Stimulated activated naive CD4-positive, alpha-beta T cell (primary cell): ENCODE results near the gene HNRNPAB.
"Not testable (repeated sequence)": the region's sequence is repeated elsewhere in the genome, so short reads cannot be mapped to it uniquely, and the experiment has no call there.

Source experiments
- DNase-seq, 6 experiments: peaks; one replicate each; lab custom pipeline; 2025; lab: John Stamatoyannopoulos, UW

The HNRNPAB gene

DNA sequence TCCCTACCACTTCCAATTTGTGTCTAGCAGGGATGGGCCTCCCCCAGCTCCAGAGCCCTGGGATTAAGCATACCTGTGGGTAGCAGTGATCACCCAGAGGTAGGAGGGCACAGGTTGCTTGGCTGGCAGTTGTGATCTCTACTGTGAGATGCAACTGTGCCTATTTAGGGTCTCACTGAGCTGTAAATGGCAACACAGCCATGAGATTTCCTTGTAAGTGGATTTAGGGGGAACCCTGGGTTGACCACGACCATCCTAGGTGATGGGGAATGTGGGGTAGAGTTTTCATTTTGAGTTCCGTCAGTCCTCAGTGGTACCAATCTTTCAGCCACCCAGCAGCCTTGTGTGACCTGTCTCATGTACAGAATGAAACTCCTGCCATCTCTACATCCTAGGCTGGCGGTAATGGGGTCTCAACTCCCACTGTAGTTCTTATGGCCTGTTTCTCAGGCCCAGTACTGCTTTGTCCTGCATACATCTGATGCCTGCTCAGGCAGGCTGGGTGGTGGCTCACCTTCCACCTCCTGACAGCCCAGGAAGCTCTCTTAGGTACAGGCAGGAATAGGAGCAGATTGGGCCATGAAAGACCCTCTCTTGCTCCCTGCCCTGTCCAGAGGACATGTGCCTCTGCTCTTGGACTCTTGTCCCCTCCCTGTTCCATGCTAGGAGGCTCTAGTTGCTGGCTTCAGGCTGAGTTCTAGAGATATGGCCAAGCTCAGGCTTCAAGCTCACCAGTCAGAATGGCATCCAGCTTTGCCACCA is 8.1 kb downstream of the HNRNPAB start:
- no peak for DNase-seq

DNA sequence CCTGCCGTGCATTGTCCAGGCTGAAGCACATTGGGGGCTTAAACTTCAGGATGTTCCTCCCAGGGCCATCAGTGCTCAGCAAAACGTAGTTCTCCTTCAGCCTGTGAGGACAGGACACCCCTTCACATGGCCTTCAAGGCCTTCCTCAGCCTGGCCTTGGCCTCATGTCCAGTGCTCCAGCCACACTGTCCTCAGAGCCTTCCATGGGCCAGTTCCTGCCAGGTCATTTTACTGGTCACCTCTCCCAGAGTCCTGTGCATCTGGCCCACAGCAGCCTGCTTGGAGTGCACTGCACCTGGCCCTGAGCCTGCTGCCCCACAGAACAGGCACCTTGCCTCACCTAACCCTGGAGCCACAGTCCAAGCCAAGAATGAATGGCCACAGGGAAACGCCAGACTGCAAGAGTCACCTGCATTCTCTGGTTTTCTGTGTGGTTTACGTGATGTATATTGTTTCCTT is 8.7 kb downstream of the HNRNPAB start:
- DNase-seq: no peak

DNA sequence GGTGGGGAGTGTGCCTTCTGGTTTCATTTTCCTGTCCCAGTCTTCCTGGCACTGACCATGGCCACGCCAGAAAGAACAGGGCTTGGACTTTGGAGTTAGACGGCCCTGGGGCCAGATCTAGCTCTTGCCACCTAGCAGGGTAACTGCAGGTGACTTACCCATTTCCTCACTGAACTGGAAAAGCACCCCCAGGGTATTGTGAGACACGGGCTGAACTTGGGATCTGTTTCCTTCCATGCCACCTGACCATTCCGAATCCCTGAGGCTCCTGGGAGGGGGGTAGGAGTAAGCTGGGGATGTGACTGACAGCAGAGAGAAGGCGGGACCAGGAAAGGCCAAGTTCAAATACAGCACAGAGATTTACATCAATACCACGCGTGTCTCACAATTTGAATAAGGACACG is 9.4 kb downstream of the HNRNPAB start:
- no peak for DNase-seq

DNA sequence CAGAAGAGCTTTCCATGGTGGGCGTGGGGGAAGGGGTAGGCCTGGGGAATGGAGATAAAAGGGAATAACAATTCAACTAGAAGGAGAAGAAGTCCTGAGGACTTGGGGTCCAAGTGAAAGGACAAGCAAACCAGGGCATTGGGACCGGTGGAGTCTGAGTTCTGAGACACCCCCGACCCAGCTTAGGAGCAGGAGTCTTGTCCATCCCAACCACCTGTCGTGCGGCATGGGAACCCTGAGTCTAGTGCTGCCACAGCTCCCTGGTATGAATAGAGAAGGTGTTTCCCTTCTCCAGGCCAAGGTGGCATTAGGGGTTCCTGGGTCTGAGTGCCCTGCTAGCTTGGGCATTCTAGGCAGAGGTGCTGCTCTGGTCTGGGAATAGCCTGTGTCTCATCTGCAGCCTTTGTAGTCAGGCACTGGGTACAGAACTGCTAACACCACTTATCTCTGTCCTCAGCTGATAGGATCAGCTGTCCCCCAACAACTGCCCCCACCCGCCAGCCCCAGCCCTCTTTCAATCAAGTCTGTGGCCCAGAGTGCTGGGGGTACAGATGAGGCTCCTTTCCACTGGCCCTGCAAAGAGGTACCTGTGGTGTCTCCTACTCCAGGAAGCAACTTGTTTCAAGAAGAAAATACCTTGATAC is 9.9 kb downstream of the HNRNPAB start:
- no peak for DNase-seq

DNA sequence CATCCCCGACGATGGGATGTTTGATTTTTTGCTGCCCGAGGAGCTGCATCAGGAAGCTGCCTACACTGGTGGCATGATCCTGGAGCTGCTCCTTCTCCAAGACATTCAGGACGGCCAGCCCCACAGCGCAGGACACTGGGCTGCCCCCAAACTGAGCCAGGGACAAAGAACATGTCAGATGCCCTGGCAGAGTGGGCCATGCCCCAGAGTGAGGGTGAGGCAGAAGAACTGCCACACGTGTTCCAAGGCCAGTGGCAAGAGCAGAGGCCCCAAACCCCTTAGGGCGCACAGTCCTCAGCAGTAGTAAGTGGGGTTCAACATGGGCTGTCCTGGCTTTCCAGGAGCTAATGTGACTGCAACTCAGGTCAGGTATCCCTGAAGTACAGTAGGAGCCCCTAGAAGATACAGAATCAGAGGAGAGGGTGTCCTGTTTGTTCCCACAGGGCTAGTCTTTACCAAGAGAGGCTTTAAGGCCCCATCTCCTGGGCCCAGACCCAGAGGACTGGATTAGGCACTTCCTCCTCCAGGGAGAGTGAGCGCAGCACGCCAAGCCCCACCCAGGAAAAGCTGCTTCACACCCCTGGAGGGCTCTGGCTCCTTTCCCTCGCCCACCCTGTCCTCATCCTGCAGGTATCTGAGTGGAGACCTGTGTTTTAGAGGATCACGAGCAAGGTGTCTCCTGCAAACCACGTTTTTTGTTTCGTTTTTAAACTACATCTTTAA is 11.1 kb downstream of the HNRNPAB start:
- no peak for DNase-seq

DNA sequence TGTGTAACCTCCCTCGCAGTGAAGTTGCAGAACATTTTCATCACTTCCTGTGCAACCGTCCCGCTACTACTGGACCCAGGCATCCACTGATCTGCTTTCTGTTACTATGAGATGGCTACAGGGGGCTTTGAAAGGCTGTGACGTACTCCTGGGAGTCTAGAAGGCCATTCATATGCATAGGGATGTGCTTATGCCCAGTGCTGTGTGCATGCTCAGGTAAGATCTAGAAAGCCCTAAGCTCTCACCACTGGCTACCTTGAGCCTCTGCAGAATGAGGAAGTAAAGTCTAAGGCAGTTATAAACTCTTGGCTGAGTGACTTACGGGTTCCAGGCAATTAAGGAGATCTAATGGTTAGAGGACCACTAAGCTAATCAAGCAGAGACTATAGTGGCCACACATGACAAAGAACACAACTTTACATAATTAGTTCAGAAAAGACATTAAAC is 11.8 kb downstream of the HNRNPAB start:
- no peak for DNase-seq

DNA sequence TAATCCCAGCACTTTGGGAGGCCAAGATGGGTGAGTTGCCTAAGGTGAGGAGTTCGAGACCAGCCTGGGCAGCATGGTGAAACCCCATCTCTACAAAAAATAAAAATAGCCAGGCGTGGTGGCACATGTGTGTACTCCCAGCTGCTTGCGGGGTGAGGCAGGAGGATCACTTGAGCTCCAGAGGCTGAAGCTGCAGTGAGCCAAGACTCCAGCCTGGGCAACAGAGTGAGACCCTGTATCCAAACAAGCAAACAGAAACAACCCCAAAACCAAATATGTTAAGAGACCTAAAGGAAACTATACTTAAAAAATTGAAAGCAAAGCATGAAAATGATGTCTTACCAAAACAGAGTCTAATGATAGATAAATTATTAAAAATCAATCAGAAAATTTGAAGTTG is 12.4 kb downstream of the HNRNPAB start:
- no peak for DNase-seq

DNA sequence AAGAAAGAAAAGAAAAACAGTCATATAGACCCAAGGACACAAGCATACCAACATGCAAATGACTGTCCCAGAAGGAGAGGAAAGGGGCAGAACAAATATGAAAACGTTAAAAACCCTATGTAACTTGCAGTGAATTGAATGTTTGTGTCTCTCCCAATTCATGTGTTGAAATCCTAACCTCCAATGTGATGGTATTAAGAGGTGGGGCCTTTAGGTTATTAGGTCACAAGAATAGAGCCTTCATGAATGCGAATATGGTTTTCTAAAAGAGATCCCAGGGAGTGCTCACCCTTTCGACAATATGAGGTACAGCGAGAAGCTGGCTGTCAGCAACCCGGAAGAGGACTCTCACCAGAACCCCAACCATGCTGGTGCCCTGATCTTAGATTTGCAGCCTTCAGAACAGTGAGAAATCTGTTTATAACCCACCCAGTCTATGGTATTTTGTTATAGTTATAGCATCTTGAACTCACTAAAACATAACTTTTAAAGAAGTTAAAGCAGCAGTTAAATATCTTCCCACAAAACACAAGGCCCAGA is 14.0 kb downstream of the HNRNPAB start:
- no peak for DNase-seq

DNA sequence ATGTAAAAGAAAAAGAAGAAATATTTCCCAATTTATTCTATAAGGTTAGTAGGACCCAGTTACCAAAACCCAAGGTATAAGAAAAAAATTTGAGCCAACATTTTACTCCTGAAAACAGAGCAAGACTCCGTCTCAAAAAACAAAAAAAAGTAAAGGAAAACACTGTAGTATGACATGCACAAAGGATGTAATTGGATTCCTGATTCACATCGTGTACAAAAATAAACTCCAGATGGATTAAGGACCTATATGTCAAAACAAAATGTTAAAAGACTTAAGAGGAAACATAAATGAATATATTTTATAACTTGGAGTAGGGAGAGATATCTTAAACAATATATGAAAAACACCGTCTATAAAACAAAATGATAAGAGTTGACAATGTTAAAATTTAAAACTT is 14.5 kb downstream of the HNRNPAB start:
- no peak for DNase-seq

DNA sequence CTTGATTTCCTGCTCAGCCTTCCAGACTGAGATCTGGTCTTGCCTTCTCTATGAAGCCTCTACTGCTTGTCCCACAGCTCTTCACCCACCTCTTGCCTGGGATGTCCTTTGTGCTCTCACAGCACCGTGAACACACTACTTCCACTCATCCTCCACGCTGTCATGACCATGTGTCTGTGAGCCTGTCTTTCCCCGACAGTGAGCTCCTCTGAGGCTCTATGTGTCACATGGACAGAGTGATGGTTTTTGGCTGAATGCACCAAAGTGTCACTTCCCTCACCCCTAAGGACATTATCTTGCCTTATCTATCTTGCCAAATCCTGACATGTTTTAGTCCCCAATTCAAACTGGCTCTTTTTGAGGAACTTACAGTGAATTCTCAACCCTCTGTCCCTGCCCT is 16.9 kb downstream of the HNRNPAB start:
- DNase-seq: no peak

DNA sequence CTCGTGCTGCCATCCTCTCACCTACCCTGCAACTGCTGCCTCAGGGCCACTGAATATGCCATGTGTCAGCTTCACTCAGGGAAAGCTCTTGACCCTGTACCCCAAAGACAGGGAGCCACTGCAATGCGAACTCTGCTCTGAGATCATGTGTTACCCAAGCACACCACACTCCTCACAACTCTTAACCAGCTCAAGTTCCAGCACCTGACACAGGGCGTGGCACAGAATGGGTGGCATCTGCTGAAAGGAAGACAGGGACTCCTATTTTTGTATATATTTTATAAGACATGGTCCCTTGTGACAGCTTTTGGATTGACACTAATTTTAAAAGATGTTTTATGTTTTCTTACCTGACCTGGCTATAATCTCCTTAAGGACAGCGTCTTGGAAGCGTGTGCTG is 17.5 kb downstream of the HNRNPAB start:
- DNase-seq: no peak

DNA sequence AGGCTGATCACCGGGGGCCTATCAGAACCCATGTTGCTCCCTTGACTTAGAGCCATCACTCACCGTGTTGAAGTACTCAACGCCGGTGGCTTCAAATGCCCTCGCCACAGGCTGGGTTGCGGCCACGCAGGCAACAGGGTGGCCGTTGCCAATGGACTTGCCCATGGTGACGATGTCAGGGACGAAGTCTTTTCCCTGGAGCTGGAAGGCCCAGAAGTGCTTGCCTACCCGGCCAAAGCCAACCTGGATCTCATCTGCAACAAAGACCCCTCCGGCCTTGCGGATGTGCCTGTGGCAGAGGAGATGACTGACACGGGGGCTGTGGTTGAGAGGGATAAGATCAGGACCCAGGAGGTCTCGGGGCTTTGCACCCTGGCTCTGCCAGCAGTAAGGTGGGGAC is 18.0 kb downstream of the HNRNPAB start:
- DNase-seq: no peak

DNA sequence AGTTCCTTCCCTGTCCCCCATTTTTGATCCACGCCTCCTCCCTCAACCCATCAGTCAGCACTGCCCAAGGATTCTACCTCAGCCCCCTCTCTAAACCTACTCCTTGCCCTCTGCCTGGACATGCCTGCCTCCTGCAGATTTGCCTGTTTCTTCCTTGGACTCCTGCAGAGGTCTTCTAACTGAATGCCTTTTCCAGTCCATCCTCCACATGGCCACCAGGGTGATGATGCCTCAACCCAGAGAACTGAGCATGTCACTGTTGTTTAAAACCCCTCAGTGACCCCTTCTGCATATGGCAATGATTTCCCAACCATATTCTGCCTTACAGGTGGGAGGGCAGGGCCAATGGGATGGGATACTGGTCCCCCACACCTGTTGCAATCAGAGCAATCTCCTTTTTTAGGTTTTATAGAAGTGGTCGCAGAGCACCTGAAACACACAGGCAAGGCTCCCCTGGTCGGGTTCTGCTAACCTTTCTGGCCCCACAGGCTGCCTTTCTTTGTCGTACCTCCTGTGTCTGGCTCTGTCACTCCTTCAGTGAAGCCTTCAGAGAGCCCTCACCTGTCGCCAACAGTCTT is 19.0 kb downstream of the HNRNPAB start:
- DNase-seq: no peak

DNA sequence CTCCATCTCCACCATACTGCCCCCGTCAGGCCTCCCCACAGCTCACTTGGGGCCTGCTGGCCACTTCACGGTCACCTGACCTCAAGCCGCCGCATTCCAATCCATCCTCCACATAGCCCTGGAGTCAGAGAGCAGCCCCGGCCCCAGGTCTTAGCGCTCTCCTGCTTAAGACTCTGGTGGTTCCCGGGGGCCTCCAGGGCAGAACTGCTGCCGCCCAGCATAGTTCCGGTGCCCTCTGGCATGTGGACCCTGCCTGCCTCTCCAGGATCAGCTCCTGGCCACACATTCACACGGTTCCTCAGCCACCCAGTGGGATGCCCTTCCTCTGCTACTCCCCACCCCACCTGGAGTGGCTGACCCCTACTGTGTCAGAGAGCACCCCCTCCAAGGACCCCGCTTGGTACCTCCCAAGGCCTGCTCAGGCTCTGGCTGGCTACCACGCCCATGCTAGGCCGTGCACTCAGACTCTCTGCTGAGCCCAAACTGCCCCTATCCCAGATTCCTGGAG is 19.5 kb downstream of the HNRNPAB start:
- DNase-seq: no peak

DNA sequence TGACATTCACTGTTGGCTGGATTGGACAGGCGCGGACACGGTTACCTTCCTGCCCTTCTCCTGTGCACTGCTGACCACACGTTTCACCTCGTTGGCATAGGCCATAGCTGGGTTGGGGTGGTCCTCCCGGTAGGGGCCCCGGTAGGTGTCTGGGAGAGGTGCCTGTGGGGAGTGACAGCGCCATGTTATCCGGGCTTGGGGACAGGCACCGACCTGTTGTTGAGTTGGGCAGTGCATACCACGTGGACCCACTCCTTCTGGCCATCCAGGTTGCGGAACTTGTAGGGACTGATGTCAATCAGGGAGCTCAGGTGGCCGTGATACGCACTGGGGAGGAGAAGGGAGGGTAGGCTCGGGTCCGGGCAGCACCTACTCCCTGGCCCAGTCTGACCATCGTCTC is 20.1 kb downstream of the HNRNPAB start:
- DNase-seq: no peak

DNA sequence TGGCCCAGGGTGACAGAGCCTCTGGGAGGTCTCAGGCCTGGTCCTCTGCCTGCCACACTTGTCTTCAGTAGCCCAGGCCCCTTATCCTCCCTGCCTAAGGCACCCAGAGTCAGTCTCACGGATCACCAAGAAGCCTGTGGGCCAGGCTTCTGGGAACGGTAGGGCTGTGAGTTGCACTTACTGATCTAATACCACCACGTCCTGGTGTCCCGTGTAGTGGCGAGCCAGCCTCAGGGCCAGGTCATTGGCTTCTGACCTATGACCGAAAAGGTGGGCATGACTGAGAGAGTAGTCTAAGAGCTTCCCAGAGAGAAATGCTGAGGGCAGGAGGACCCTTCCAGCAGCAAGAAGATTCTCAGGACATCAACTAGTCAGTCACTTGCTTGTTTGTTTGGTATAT is 20.8 kb downstream of the HNRNPAB start:
- no peak for DNase-seq

DNA sequence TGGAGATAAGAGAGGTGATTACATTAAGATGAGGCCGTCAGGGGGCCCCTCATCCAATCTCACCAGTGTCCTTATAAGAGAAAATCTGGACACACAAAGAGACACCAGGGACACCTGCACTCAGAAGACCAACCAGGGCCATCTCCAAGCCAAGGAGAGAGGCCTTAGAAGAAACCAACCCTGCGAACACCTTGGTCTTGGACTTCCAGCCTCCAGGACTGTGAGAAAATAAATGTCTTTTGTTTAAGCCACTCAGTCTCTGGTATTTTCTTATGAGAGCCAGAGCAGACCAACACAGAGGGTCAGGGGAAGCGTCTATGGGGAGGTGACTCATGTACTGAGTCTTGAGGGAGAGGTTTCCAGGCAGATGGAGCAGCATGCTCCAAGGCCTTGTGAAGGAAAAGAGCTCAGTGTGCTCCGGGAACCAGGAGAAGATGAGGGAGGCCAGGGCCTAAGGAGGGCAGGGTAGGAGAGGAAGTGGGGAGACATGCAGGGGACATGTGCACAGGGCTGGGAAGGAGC is 22.9 kb downstream of the HNRNPAB start:
- no peak for DNase-seq

DNA sequence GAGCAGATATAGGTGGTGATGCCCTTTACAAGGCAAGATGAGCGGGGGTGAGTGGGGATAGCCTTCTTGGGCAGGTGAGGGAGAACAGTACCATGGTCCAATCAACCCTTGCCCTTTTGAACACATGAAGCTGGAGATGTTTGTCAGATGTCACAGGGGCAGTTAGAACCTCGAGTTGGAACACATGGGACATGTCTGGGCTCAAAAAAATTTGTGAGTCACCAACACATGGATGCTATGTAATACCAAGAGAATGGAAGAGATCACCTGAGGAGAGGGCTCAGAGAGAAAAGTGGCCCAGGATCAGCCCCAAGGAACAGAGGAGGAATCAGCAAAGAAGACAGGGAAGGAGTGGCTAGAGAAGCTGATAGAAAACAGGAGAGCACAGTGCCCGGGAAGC is 23.6 kb downstream of the HNRNPAB start:
- DNase-seq: no peak

DNA sequence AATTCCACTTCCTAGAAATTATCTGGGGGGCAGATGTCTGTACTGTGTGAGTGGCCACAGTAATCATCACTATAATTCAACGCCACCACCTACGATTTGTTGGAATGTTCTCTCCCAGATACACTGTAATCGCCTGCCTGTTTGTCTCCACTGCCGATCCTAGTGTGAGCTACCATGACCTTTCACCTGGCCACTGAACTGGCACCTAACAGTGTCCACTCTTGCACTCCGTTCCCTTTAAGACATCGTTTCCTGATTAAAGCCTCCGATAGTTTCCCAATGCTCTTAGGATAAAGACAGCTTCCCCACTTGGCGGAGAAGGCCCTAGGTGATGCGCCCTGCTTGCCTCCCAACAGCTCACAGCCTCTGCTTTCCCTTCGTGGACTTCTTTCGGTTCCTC is 24.3 kb downstream of the HNRNPAB start:
- DNase-seq: no peak

DNA sequence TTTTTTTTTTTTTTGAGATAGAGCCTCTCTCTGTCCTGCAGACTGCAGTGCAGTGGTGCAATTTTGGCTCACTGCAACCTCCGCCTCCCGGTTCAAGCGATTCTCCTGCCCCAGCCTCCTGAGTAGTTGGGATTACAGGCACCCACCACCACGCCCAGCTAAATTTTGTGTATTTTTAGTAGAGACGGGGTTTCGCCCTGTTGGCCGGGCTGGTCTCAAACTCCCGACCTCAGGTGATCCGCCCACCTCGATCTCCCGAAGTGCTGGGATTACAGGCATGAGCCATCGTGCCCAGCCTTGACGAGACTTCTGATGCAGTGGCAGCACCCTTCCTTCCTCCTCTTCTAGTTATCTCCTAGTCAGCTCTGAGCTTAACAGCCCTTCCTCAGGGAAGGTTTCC is 24.8 kb downstream of the HNRNPAB start:
- DNase-seq: not testable (repeated sequence)

DNA sequence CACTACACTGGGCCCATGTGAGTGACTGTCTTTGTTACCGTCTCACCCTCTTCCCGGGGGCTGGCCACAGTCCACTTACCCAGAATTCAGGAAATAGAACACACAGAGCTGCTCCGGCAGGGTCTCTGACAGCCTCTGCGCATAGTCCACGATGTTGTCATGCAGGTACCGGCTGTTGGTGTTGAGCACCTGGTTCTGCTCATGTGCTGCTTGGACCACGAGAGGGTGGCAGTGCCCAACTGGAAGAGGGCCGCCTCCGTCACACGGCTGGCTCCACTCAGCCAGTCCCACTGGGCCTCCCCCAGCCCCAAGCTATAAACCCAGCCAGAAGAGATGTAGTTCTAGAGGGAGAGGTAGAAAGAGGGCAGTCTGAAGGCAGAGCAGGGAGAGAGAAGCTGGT is 25.5 kb downstream of the HNRNPAB start:
- no peak for DNase-seq
